WTC11 (cell line): ENCODE results near the gene FGD5. TPM values are rescaled to one million over a fixed set of nuclear protein-coding genes. Genes with fewer than 3 reads are reported as not detected.
A peak's percentile ranks its signal among the peaks of the same experiment; 100 is the strongest.

Source experiments
- ATAC-seq: fragments of 200-7000 bp; cut with Tn5 transposase; 2 replicates; pipeline ENCODE4 v1.10.0; 2021; ENCODE audit warnings: mild to moderate bottlenecking, moderate library complexity
- CTCF ChIA-PET: fragments of 300-600 bp; sonication (Branson Sonifier 250); formaldehyde crosslinking; loops from one replicate; lab custom pipeline; 2021; ENCODE audit warnings: antibody characterized with exemption; lab: Charles Lee
- POLR2A ChIA-PET: fragments of 350-600 bp; sonication (Branson Sonifier 250); formaldehyde crosslinking; loops from one replicate; lab custom pipeline; 2021; ENCODE audit warnings: antibody characterized with exemption; lab: Charles Lee
- DNase-seq: peaks from one replicate; pipeline ENCODE4 v3.0.0; 2021; ENCODE audit warnings: low spot score
- H3K27ac Mint-ChIP-seq: 2 replicates; pipeline ENCODE4 v1.8.0; 2021; ENCODE audit warnings: mixed read lengths
- H3K27me3 Mint-ChIP-seq: 2 replicates; pipeline ENCODE4 v1.8.0; 2021; ENCODE audit warnings: low read depth, mild to moderate bottlenecking, moderate library complexity, mixed read lengths
- H3K36me3 Mint-ChIP-seq: 2 replicates; pipeline ENCODE4 v1.8.0; 2021; ENCODE audit warnings: mixed read lengths
- H3K4me1 Mint-ChIP-seq: 2 replicates; pipeline ENCODE4 v1.8.0; 2022; ENCODE audit warnings: mixed read lengths
- H3K4me3 Mint-ChIP-seq: 2 replicates; pipeline ENCODE4 v1.8.0; 2021; ENCODE audit warnings: mild to moderate bottlenecking, moderate library complexity, mixed read lengths
- H3K9me3 Mint-ChIP-seq: 2 replicates; pipeline ENCODE4 v1.8.0; 2021; ENCODE audit warnings: mixed read lengths
- CREM ChIP-seq: sonication (generic); formaldehyde crosslinking; IDR thresholded peaks from 2 replicates; pipeline ENCODE4 v1.8.1; 2022; ENCODE audit warnings: mild to moderate bottlenecking, missing genetic modification reagents, moderate library complexity
- E2F4 ChIP-seq: sonication (generic); formaldehyde crosslinking; IDR thresholded peaks from 2 replicates; pipeline ENCODE4 v1.8.1; 2022; ENCODE audit warnings: low read depth, mild to moderate bottlenecking, moderate library complexity, missing genetic modification reagents, borderline replicate concordance
- ELF4 ChIP-seq: sonication (generic); formaldehyde crosslinking; IDR thresholded peaks from 2 replicates; pipeline ENCODE4 v1.8.1; 2022; ENCODE audit warnings: low read depth, mild to moderate bottlenecking, moderate library complexity, missing genetic modification reagents
- ETV6 ChIP-seq: sonication (generic); formaldehyde crosslinking; IDR thresholded peaks from 2 replicates; pipeline ENCODE4 v1.8.1; 2022; ENCODE audit warnings: mild to moderate bottlenecking, missing genetic modification reagents
- FOXK1 ChIP-seq: sonication (generic); formaldehyde crosslinking; IDR thresholded peaks from 2 replicates; pipeline ENCODE4 v1.8.0; 2022; ENCODE audit warnings: mild to moderate bottlenecking, moderate library complexity, missing genetic modification reagents
- FOXP4 ChIP-seq: sonication (generic); formaldehyde crosslinking; IDR thresholded peaks from 2 replicates; pipeline ENCODE4 v1.8.0; 2022; ENCODE audit warnings: mild to moderate bottlenecking, missing genetic modification reagents
- HMGA2 ChIP-seq: fragments of 250-450 bp; sonication (Bioruptor Pico); IDR thresholded peaks from 2 replicates; pipeline ENCODE4 v1.4.0; 2021; ENCODE audit warnings: mild to moderate bottlenecking, moderate library complexity
- HMGXB4 ChIP-seq: sonication (generic); formaldehyde crosslinking; IDR thresholded peaks from 2 replicates; pipeline ENCODE4 v1.8.1; 2023; ENCODE audit warnings: mild to moderate bottlenecking, moderate library complexity, missing genetic modification reagents
- IRF1 ChIP-seq: sonication (generic); formaldehyde crosslinking; IDR thresholded peaks from 2 replicates; pipeline ENCODE4 v1.8.0; 2023; ENCODE audit warnings: missing genetic modification reagents
- IRF2 ChIP-seq: sonication (generic); formaldehyde crosslinking; IDR thresholded peaks from 2 replicates; pipeline ENCODE4 v1.8.0; 2022; ENCODE audit warnings: low read depth, missing genetic modification reagents, borderline replicate concordance
- NFE2L1 ChIP-seq: sonication (generic); formaldehyde crosslinking; IDR thresholded peaks from 2 replicates; pipeline ENCODE4 v1.8.1; 2023; ENCODE audit warnings: missing genetic modification reagents
- NFYB ChIP-seq: sonication (generic); formaldehyde crosslinking; conservative IDR thresholded peaks from 2 replicates; pipeline ENCODE4 v1.8.0; 2022; ENCODE audit warnings: low read depth, missing genetic modification reagents
- NR1H2 ChIP-seq: sonication (generic); formaldehyde crosslinking; IDR thresholded peaks from 2 replicates; pipeline ENCODE4 v1.9.0; 2021; ENCODE audit warnings: mild to moderate bottlenecking, moderate library complexity, missing genetic modification reagents
- RORB ChIP-seq: fragments of 250-450 bp; sonication (Bioruptor Pico); IDR thresholded peaks from 2 replicates; pipeline ENCODE4 v1.9.0; 2021; ENCODE audit warnings: mild to moderate bottlenecking
- SOX15 ChIP-seq: fragments of 250-450 bp; sonication (Bioruptor Pico); IDR thresholded peaks from 2 replicates; pipeline ENCODE4 v1.9.0; 2021; ENCODE audit warnings: mild to moderate bottlenecking
- SP1 ChIP-seq: sonication (generic); formaldehyde crosslinking; conservative IDR thresholded peaks from 2 replicates; pipeline ENCODE4 v1.8.1; 2022; ENCODE audit warnings: missing genetic modification reagents
- ZNF138 ChIP-seq: sonication (generic); formaldehyde crosslinking; conservative IDR thresholded peaks from 2 replicates; pipeline ENCODE4 v1.8.1; 2022; ENCODE audit warnings: mild to moderate bottlenecking, moderate library complexity, missing genetic modification reagents
- total RNA-seq: library from RNA; stranded (reverse); gene quantifications from 3 replicates; pipeline ENCODE4 v1.2.3, GENCODE V29; 2021
- TF ChIP-seq, protein P1 (sequence below): sonication (generic); formaldehyde crosslinking; IDR thresholded peaks from 2 replicates; pipeline ENCODE4 v1.8.1; 2023; ENCODE audit warnings: mild to moderate bottlenecking, missing genetic modification reagents, moderate library complexity
- TF ChIP-seq, protein P2 (sequence below): fragments of 250-450 bp; sonication (Bioruptor Pico); IDR thresholded peaks from 2 replicates; pipeline ENCODE4 v1.9.0; 2021; ENCODE audit warnings: mild to moderate bottlenecking
- TF ChIP-seq, protein P3 (sequence below): sonication (generic); formaldehyde crosslinking; IDR thresholded peaks from 2 replicates; pipeline ENCODE4 v1.8.0; 2022; ENCODE audit warnings: missing genetic modification reagents
- TF ChIP-seq, protein P4 (sequence below): sonication (generic); formaldehyde crosslinking; IDR thresholded peaks from 2 replicates; pipeline ENCODE4 v1.8.1; 2023; ENCODE audit warnings: mild to moderate bottlenecking, missing genetic modification reagents, borderline replicate concordance

FGD5 gene
- total RNA-seq, 1 experiment from 2014 or later: 18.3 TPM

DNA sequence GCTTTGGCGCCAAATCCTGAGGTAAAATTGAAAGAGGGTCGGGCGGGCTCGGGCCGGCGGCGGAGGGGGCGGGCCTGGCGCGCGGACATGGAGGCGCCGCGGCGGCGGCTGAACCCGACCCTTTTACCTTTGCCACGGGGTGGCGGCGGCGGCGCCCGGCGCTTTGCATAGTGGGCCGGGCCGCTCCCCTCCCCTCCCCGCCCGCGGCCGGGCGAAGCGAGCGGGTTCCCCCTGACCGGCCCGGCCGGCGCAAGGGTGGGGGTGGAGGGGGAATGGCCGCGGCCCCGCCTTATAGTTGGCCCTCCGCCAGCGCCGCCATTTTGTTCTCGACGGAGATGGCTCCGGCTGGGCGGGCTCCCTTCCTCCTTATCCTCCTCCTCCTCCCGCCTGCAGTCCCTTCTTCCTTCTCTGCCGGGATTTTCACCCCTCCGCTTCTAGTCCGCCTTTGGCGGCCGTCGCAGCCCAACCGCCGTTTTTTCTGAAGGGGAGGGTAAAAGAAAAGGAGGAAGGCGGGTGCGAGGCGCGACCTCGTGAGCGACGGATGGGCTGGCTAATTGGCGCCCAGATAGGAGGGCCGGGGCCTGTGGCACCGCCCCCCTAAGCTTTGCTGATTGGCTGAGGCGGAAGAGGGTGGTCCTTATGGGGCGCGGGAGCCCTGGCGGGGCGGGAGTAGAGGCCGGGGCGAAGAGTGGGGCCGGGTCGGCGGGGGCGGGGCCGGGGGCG is 129.3 kb downstream of the FGD5 start:
- Mint-ChIP-seq H3K27ac (peak overlapping the region; percentile 100), H3K9me3 (no peaks in the 10 kb centered on the region), H3K4me1 (peaks cover 42% of the 10 kb centered on the region), H3K36me3 (peaks cover 24% of the 10 kb centered on the region), H3K4me3 (peak overlapping the region; percentile 96), H3K27me3 (no peaks in the 10 kb centered on the region)
- ATAC-seq (peak; percentile 97), DNase-seq (peak; percentile 96)
- ChIA-PET CTCF (interaction anchor here (0.6 to 1.2 kb wide), 5 partner anchors 22 to 415 kb away, joined by 3 to 5 read pairs (median 4); no protein-coding TSS in a partner anchor), POLR2A (interaction anchor here (1.5 kb wide), 1 partner anchor 9 kb away, joined by 9 read pairs; no protein-coding TSS in a partner anchor)
- TF ChIP-seq, protein P1, sequence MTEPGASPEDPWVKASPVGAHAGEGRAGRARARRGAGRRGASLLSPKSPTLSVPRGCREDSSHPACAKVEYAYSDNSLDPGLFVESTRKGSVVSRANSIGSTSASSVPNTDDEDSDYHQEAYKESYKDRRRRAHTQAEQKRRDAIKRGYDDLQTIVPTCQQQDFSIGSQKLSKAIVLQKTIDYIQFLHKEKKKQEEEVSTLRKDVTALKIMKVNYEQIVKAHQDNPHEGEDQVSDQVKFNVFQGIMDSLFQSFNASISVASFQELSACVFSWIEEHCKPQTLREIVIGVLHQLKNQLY: 0 out of 2 replicates have a peak, but pooled peaks have one; percentile 28
- no peak for TF ChIP-seq FOXK1 (CRISPR knock-in tag)
- no peak for TF ChIP-seq SOX15 (CRISPR knock-in tag)
- 0 out of 2 replicates have a peak, but pooled peaks have one; percentile 58 for TF ChIP-seq HMGXB4 (CRISPR knock-in tag)
- TF ChIP-seq ELF4 (CRISPR knock-in tag): 0 out of 2 replicates have a peak, but pooled peaks have one; percentile 36
- TF ChIP-seq, protein P2, sequence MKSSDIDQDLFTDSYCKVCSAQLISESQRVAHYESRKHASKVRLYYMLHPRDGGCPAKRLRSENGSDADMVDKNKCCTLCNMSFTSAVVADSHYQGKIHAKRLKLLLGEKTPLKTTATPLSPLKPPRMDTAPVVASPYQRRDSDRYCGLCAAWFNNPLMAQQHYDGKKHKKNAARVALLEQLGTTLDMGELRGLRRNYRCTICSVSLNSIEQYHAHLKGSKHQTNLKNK: no peak
- no peak for TF ChIP-seq IRF2 (CRISPR knock-in tag)
- no peak for TF ChIP-seq NR1H2 (CRISPR knock-in tag)
- 0 out of 2 replicates have a peak, but pooled peaks have one; percentile 35 for TF ChIP-seq FOXP4 (CRISPR knock-in tag)
- TF ChIP-seq CREM (CRISPR knock-in tag): peak; percentile 52; the same call in 1 of the 2 replicates
- TF ChIP-seq RORB (CRISPR knock-in tag): no peak
- no peak for TF ChIP-seq HMGA2 (CRISPR knock-in tag)
- TF ChIP-seq, protein P3, sequence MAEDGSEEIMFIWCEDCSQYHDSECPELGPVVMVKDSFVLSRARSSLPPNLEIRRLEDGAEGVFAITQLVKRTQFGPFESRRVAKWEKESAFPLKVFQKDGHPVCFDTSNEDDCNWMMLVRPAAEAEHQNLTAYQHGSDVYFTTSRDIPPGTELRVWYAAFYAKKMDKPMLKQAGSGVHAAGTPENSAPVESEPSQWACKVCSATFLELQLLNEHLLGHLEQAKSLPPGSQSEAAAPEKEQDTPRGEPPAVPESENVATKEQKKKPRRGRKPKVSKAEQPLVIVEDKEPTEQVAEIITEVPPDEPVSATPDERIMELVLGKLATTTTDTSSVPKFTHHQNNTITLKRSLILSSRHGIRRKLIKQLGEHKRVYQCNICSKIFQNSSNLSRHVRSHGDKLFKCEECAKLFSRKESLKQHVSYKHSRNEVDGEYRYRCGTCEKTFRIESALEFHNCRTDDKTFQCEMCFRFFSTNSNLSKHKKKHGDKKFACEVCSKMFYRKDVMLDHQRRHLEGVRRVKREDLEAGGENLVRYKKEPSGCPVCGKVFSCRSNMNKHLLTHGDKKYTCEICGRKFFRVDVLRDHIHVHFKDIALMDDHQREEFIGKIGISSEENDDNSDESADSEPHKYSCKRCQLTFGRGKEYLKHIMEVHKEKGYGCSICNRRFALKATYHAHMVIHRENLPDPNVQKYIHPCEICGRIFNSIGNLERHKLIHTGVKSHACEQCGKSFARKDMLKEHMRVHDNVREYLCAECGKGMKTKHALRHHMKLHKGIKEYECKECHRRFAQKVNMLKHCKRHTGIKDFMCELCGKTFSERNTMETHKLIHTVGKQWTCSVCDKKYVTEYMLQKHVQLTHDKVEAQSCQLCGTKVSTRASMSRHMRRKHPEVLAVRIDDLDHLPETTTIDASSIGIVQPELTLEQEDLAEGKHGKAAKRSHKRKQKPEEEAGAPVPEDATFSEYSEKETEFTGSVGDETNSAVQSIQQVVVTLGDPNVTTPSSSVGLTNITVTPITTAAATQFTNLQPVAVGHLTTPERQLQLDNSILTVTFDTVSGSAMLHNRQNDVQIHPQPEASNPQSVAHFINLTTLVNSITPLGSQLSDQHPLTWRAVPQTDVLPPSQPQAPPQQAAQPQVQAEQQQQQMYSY (CRISPR knock-in tag): peak; percentile 52
- TF ChIP-seq SP1: peak; percentile 92
- 0 out of 2 replicates have a peak, but pooled peaks have one; percentile 33 for TF ChIP-seq IRF1 (CRISPR knock-in tag)
- no peak for TF ChIP-seq E2F4
- TF ChIP-seq, protein P4, sequence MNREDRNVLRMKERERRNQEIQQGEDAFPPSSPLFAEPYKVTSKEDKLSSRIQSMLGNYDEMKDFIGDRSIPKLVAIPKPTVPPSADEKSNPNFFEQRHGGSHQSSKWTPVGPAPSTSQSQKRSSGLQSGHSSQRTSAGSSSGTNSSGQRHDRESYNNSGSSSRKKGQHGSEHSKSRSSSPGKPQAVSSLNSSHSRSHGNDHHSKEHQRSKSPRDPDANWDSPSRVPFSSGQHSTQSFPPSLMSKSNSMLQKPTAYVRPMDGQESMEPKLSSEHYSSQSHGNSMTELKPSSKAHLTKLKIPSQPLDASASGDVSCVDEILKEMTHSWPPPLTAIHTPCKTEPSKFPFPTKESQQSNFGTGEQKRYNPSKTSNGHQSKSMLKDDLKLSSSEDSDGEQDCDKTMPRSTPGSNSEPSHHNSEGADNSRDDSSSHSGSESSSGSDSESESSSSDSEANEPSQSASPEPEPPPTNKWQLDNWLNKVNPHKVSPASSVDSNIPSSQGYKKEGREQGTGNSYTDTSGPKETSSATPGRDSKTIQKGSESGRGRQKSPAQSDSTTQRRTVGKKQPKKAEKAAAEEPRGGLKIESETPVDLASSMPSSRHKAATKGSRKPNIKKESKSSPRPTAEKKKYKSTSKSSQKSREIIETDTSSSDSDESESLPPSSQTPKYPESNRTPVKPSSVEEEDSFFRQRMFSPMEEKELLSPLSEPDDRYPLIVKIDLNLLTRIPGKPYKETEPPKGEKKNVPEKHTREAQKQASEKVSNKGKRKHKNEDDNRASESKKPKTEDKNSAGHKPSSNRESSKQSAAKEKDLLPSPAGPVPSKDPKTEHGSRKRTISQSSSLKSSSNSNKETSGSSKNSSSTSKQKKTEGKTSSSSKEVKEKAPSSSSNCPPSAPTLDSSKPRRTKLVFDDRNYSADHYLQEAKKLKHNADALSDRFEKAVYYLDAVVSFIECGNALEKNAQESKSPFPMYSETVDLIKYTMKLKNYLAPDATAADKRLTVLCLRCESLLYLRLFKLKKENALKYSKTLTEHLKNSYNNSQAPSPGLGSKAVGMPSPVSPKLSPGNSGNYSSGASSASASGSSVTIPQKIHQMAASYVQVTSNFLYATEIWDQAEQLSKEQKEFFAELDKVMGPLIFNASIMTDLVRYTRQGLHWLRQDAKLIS (CRISPR knock-in tag): no peak
- no peak for TF ChIP-seq NFE2L1 (CRISPR knock-in tag)
- no peak for TF ChIP-seq ZNF138 (CRISPR knock-in tag)
- peak; percentile 81 for TF ChIP-seq NFYB (CRISPR knock-in tag)
- TF ChIP-seq ETV6 (CRISPR knock-in tag): peak; percentile 22; the same call in 1 of the 2 replicates
